Kidney glomerular epithelial cell (primary cell): ENCODE results near the gene NPM1.
"Not testable (repeated sequence)": the region's sequence is repeated elsewhere in the genome, so short reads cannot be mapped to it uniquely, and the experiment has no call there.

ENCODE experiments used
- DNase-seq: peaks from one replicate; lab custom pipeline; 2025; lab: John Stamatoyannopoulos, UW

Gene NPM1

GRCh38 chr5:171386006-171386671, 1.5 kb upstream of the NPM1 start:
- DNase-seq: no peak

GRCh38 chr5:171386861-171387344, 746 bp upstream of the NPM1 start:
- no peak for DNase-seq

- DNase-seq: peak; percentile 63
Measured at GRCh38 chr5:171387970-171388815, 544 bp downstream of the NPM1 start.

GRCh38 chr5:171388816-171389168, 1.1 kb downstream of the NPM1 start:
- no peak for DNase-seq

GRCh38 chr5:171390883-171391677, 3.4 kb downstream of the NPM1 start:
- DNase-seq: no peak

GRCh38 chr5:171391996-171392577, 4.4 kb downstream of the NPM1 start:
- no peak for DNase-seq

GRCh38 chr5:171392585-171393159, 5.0 kb downstream of the NPM1 start:
- DNase-seq: no peak

- DNase-seq: no peak
Measured at GRCh38 chr5:171395042-171395441, 7.4 kb downstream of the NPM1 start.

- DNase-seq: not testable (repeated sequence)
Measured at GRCh38 chr5:171396583-171396982, 8.9 kb downstream of the NPM1 start.

- DNase-seq: no peak
Measured at GRCh38 chr5:171397190-171397589, 9.5 kb downstream of the NPM1 start.

- DNase-seq: no peak
Measured at GRCh38 chr5:171397599-171397998, 9.9 kb downstream of the NPM1 start.

GRCh38 chr5:171398660-171399059, 11.0 kb downstream of the NPM1 start:
- not testable (repeated sequence) for DNase-seq

GRCh38 chr5:171400169-171400568, 12.5 kb downstream of the NPM1 start:
- no peak for DNase-seq

GRCh38 chr5:171401167-171401947, 13.7 kb downstream of the NPM1 start:
- DNase-seq: no peak

- DNase-seq: not testable (repeated sequence)
Measured at GRCh38 chr5:171402751-171403150, 15.1 kb downstream of the NPM1 start.

GRCh38 chr5:171405615-171406014, 18.0 kb downstream of the NPM1 start:
- DNase-seq: no peak

- DNase-seq: no peak
Measured at GRCh38 chr5:171407234-171407633, 19.6 kb downstream of the NPM1 start.

- no peak for DNase-seq
Measured at GRCh38 chr5:171409164-171410136, 21.8 kb downstream of the NPM1 start.

- DNase-seq: no peak
Measured at GRCh38 chr5:171410181-171410580, 22.5 kb downstream of the NPM1 start.

- no peak for DNase-seq
Measured at GRCh38 chr5:171412186-171412585, 24.5 kb downstream of the NPM1 start.
